Choroid plexus epithelial cell (primary cell): Measurements from ENCODE around the gene RTKN2.

Source experiments
- DNase-seq: peaks from one replicate; pipeline ENCODE4 v3.0.0-alpha.2; 2010; ENCODE audit warnings: low read depth
- H3K4me3 ChIP-seq: 2 replicates; pipeline ENCODE4 v1.5.1; 2011; ENCODE audit warnings: low read depth, mild to moderate bottlenecking, control low read depth, low read length, moderate library complexity
- TF ChIP-seq, protein P1 (sequence below): conservative IDR thresholded peaks from 2 replicates; pipeline ENCODE4 v1.5.1; 2011; ENCODE audit warnings: low read depth, mild to moderate bottlenecking, control low read depth, inconsistent platforms, low read length, moderate library complexity

The RTKN2 gene

DNA sequence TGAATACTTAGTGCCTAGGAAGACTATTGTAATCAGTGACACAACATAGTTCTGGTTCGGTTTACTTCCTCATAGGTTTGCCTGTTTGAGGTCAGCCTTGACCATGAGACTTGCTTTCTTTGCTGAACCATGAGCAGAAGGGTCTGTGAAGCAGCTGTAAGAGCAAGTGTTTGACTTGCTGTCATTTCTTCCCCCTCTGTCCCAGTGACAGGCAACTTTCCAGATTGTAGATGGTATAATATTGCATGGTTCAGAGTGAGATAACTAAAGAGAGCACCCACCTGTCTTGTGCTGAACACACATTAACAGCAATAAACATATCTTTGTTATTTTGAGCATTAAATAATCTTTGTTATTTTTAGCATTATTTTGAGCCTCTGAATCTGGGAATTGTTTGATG, 9.3 kb upstream of the RTKN2 start:
- no peak for DNase-seq
- no peak overlapping the region for H3K4me3 ChIP-seq
- TF ChIP-seq, protein P1, sequence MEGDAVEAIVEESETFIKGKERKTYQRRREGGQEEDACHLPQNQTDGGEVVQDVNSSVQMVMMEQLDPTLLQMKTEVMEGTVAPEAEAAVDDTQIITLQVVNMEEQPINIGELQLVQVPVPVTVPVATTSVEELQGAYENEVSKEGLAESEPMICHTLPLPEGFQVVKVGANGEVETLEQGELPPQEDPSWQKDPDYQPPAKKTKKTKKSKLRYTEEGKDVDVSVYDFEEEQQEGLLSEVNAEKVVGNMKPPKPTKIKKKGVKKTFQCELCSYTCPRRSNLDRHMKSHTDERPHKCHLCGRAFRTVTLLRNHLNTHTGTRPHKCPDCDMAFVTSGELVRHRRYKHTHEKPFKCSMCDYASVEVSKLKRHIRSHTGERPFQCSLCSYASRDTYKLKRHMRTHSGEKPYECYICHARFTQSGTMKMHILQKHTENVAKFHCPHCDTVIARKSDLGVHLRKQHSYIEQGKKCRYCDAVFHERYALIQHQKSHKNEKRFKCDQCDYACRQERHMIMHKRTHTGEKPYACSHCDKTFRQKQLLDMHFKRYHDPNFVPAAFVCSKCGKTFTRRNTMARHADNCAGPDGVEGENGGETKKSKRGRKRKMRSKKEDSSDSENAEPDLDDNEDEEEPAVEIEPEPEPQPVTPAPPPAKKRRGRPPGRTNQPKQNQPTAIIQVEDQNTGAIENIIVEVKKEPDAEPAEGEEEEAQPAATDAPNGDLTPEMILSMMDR, result no peak

DNA sequence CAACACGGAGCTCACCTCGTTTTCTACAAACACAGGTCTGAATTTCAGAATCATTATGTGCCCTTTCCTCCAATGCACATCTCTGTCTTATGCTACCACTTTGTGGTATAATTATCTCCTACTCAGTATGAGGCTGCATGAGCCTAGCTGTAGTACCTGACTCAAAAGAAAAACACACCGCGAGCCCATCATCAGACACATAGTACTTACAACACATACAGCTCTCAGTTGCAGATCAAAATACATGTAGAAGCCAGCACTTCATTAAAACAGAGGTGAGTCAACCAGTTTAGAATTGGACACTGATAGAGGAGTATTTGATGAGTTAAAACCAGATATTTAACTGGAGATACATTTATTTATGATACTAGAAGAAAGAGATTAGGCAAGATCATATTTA, 1.4 kb upstream of the RTKN2 start:
- TF ChIP-seq, protein P1, result no peak
- no peak for DNase-seq
- no peak overlapping the region for H3K4me3 ChIP-seq

DNA sequence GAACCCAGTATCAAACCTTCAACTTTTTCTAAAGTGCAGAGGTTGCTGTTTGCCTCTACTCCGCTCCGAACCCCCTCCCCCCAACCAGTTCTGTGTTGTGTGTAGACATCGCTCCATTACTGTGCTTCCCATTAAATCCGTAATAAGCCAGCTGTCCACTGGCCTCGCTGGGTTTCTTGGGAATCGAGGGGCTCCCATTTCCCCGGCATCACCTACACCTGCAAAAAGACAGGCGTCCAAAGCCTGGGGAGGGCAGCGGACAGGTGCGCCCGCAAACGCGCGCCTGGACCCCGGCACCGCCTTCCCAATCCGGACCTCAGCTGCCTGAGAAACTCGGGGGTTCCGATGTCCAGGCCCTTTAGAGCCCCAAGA, 631 bp downstream of the RTKN2 start:
- TF ChIP-seq, protein P1, result no peak
- H3K4me3 ChIP-seq, result peak overlapping the region; percentile 69
- DNase-seq, result no peak

DNA sequence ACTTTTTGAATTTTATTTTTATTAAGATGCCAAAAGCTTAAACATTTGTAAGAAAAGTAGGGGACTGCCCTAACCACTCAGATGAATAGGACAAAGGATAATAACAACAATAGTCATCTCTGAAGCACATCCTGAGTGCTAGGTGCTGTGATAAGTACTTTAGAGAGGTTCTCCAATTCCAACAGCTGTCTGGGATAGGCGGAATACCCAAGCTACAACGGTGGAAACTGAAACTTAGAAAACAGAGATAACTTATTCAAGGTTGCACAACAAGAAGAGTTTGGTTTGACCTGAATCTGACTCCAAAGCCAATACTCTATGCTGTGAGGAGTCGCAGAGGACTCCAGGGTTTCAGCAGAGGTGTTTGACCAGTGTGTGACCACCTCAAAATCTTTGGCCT, 2.0 kb downstream of the RTKN2 start:
- H3K4me3 ChIP-seq, result no peak overlapping the region
- TF ChIP-seq, protein P1, result no peak
- no peak for DNase-seq

DNA sequence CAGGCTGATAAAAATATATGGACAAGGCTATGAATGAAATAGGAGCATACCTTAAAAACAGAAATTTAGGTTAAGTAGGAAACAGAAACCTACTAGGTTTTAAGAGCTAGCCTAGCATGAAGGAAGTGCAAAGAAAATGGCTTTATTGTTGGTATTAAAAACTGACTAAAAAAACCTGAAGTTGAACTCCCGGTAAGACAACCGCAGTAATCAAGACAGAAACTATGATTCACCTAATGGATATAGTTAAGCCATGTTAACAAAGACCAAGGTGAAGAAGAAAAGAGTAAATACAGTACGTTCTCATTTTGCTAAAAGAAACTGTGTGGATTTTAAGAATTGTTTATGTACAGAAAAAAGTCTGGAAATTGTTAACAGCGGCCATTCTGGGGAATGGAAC, 2.5 kb downstream of the RTKN2 start:
- no peak for DNase-seq
- H3K4me3 ChIP-seq, result no peak overlapping the region
- TF ChIP-seq, protein P1, result no peak

DNA sequence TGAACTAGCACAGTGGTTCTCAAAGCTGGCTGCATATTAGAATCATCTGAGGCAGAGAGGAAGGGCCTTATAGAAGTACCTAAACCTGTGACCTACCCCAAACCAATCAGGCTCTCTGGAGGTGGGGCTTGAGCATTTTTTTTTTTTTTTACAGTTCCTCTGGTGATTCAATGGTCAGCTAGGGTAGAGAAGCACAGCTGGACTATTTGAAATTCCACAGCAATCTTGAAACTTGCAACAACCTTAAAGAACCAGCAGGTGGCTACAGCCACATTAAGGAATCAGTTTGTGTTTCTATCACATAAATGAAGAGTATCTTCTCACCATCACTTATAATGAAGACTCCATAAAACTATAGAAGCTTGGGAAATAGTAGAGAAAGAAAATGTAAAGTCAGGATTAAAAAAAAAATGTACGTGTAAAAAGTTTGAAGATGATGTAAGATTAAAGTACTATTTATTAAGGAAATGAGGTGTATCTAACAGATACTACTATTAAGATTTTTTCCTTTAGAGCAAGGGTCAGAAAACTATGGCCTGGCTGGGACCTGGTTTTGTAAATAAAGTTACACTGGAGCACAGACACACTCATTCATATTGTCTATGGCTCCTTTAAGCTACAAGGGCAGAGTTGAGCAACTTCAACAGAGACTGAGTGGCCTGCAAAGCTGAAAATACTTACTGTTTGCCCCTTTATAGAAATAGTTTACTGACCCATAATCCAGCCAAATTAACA, 3.8 kb downstream of the RTKN2 start:
- H3K4me3 ChIP-seq, result no peak overlapping the region
- peak; percentile 96 for DNase-seq
- TF ChIP-seq, protein P1, result peak; percentile 69

DNA sequence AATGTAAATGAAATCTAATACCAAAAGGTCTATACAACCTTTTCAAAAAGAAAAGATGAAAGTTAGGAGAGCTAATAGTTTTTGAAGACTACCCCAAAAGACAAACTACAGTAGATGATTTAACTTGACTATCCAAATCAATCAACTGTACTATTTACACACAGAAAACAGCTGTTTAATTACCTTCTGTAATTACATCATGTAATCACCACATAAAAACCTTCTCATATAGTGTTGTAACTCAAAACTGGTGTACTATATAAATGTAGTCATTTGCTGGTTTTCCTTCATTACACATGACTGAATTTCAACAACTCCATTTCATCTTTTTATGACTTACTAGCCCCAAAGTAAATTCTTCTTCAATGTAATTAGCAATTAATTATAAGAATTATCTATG, 4.5 kb downstream of the RTKN2 start:
- TF ChIP-seq, protein P1, result no peak
- H3K4me3 ChIP-seq, result no peak overlapping the region
- no peak for DNase-seq
